Measurements from ENCODE around the gene FXN. TPM values are rescaled to one million over a fixed set of nuclear protein-coding genes. Genes with fewer than 3 reads are reported as not detected.

FXN gene
- total RNA-seq, 1 donor from 2014 or later = 1.6 TPM

DNA sequence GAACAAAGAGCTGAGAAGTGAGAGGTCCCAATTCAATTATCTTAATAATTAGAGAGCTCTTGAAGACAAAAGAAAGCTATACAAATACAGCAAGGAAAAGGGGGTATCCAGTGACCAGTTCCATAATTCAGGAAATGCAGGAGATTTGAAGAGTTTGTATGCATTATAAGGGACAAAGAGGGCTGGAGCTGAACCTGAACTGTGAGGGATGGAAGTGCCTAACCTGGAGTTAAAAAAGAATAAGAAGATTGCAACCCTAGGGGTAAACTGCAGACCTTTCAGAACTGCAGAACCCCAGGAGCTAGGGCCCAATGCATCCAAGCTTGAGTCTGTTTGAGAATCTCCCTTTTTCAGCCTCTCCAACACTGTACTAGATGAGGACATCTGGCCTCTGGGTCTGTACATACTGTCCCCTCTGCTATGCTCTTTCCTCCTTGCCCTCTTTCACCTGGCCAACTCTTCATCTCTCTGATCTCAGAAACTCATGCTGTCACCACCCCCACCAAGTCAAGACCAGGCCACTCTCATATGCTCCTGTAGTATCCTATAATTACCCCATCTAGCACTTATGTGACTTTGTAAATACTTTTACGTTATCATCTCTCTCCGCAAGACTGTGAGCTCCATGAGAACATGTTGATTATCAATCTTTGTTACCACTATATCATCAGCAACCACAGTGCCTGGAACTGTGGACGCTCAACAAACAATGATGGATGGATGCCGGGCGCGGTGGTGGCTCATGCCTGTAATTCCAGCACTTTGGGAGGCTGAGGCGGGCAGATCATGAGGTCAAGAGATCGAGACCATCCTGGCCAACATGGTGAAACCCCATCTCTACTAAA, 15.0 kb upstream of the FXN start:
- DNase-seq (ENCODE audit: low read depth) = no peak
- no peak overlapping the region for H3K4me3 ChIP-seq (ENCODE audit: low read depth, low read length)
- TF ChIP-seq, protein P1, sequence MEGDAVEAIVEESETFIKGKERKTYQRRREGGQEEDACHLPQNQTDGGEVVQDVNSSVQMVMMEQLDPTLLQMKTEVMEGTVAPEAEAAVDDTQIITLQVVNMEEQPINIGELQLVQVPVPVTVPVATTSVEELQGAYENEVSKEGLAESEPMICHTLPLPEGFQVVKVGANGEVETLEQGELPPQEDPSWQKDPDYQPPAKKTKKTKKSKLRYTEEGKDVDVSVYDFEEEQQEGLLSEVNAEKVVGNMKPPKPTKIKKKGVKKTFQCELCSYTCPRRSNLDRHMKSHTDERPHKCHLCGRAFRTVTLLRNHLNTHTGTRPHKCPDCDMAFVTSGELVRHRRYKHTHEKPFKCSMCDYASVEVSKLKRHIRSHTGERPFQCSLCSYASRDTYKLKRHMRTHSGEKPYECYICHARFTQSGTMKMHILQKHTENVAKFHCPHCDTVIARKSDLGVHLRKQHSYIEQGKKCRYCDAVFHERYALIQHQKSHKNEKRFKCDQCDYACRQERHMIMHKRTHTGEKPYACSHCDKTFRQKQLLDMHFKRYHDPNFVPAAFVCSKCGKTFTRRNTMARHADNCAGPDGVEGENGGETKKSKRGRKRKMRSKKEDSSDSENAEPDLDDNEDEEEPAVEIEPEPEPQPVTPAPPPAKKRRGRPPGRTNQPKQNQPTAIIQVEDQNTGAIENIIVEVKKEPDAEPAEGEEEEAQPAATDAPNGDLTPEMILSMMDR (conservative IDR thresholded peaks at IDR 0.05; ENCODE audit: low read depth, low read length) = no peak

GRCh38 chr9:69023650-69024049, 11.9 kb upstream of the FXN start:
- DNase-seq (ENCODE audit: low read depth) = no peak
- no peak overlapping the region for H3K4me3 ChIP-seq (ENCODE audit: low read depth, low read length)
- TF ChIP-seq, protein P1 (conservative IDR thresholded peaks at IDR 0.05; ENCODE audit: low read depth, low read length) = no peak

- TF ChIP-seq, protein P1 (conservative IDR thresholded peaks at IDR 0.05; ENCODE audit: low read depth, low read length) = peak; percentile 87
- no peak for DNase-seq (ENCODE audit: low read depth)
- no peak overlapping the region for H3K4me3 ChIP-seq (ENCODE audit: low read depth, low read length)
Measured at GRCh38 chr9:69027355-69028097, 8.0 kb upstream of the FXN start.

DNA sequence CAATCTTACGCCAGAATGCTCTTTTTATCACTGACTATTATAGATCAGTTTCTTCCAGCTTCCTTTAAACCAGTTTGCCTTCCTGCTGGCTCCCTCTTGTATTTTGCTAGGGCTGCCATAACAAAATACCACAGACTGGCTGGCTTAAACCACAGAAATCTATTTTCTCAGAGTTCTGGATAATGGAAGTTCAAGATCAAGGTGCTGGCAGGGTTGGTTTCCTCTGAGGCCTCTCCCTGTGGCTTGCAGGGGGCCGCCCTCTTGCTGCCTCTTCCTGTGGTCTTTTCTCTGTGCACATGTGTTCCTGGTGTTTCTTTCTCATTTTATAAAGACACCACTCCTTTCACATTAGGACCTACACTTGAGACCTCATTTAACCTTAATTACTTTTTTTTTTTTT, 6.8 kb upstream of the FXN start:
- DNase-seq (ENCODE audit: low read depth) = no peak
- TF ChIP-seq, protein P1 (conservative IDR thresholded peaks at IDR 0.05; ENCODE audit: low read depth, low read length) = no peak
- H3K4me3 ChIP-seq (ENCODE audit: low read depth, low read length) = no peak overlapping the region

DNA sequence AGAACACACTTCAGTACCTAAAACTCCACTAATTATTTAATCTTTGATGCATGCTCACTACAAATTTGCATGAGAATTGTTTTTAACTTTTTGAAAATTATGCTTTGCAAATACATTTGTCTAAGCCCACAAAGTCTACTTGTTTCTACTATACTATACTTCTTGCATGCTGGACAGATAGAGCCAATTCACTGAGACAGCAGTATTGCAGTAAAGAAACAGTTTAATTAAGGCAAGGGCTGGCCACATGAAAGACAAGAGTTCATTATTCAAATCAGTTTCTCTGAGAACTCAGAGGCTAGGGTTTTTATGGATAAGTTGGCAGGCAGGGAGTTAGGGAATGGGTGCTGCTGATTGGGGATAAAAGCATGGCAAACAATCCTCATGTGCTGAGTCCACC, 6.0 kb upstream of the FXN start:
- TF ChIP-seq, protein P1 (conservative IDR thresholded peaks at IDR 0.05; ENCODE audit: low read depth, low read length) = no peak
- no peak overlapping the region for H3K4me3 ChIP-seq (ENCODE audit: low read depth, low read length)
- no peak for DNase-seq (ENCODE audit: low read depth)

DNA sequence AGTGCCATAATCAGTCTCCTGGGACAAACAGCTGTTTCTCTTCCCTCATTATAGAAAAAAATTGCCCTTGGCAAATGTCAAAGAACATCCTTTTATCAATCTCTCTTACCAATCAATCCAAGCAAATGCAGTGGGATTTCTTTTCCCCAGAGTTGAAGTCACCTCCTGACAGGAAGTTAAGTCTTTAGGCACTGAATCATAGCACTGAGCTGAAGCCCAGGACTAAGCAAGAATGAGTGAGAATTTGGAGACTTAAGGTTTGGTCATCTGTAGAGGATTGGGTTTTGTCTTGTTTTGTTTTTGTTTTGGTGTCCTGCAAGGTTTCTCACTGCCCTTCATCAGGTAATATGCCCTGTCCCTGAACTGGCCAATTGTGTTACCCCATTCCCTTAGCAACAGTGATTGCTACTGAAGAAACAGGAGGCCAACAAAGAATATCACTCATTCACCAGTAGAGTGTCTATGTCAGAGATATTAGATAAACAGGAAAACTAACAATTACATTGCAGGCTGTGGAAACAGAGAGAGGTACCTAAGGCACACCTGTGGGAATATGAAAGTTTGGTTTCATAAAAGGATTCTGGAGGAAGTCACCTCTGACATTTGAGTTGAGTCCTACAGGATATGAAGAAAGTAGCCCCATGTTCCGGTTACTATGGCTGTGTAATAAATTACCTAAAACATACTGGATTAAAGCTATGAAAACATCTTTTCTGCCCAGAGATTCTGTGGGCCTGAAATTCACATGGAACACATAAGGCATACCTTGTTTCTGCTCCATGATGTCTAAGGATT, 4.5 kb upstream of the FXN start:
- TF ChIP-seq, protein P1 (conservative IDR thresholded peaks at IDR 0.05; ENCODE audit: low read depth, low read length) = no peak
- no peak overlapping the region for H3K4me3 ChIP-seq (ENCODE audit: low read depth, low read length)
- no peak for DNase-seq (ENCODE audit: low read depth)
